ENCODE measurements around the gene CHMP6.

DNA sequence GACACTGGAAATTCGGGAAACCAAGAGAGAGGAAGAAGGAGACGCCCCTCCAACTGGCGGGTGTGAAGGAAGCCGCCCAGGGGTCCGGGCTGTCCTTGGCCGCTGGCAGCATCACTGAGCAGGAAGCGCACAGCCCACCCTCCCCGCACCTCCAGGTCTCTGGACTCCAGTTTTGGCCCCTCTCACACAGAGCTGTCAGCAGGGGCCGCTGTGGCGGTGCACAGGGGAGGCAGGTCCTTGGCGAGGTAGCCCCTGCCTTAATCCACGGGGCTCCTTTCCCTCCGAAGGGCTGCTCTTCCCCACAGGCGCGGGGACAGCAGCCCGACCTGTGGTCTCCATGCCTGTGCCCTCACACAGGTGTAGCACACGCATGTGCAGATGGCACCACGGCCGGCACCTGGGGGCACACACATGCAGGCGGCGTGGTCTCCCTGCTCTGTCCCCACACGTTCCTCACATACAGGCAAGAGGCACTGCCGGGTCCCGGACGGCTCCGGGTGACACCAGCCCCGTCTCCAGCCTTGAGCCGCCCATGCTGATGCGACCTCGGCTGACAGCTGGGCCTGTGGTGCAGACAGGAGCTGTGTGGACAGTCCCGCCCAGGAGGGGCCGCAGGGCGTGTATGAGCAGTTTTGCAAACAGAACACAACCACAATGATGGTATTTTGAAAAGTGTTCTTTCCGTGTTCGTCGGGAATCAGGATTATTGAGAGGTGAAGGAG is 26.6 kb upstream of the CHMP6 start:
- TF ChIP-seq, protein P1, sequence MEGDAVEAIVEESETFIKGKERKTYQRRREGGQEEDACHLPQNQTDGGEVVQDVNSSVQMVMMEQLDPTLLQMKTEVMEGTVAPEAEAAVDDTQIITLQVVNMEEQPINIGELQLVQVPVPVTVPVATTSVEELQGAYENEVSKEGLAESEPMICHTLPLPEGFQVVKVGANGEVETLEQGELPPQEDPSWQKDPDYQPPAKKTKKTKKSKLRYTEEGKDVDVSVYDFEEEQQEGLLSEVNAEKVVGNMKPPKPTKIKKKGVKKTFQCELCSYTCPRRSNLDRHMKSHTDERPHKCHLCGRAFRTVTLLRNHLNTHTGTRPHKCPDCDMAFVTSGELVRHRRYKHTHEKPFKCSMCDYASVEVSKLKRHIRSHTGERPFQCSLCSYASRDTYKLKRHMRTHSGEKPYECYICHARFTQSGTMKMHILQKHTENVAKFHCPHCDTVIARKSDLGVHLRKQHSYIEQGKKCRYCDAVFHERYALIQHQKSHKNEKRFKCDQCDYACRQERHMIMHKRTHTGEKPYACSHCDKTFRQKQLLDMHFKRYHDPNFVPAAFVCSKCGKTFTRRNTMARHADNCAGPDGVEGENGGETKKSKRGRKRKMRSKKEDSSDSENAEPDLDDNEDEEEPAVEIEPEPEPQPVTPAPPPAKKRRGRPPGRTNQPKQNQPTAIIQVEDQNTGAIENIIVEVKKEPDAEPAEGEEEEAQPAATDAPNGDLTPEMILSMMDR (conservative IDR thresholded peaks at IDR 0.05), result no peak
- TF ChIP-seq ZFX (IDR thresholded peaks at IDR 0.05), result no peak
